Measurements from ENCODE around the gene MRPS15. TPM values are rescaled to one million over a fixed set of nuclear protein-coding genes. Genes with fewer than 3 reads are reported as not detected.

MRPS15 gene
- total RNA-seq, 8 experiments from 2014 or later = 45.9 to 146 (median 86.4) TPM

- H3K4me1 ChIP-seq (replicated peaks in 1 of 2) = peaks cover 14 to 30% of the 10 kb centered on the region in 2 donors
- in situ Hi-C loops (cut with MboI; ENCODE audit: low pct_unique_long_range_greater_than_20kb in 2 of 9, low sequenced_read_pairs in 9 of 9, unreplicated experiment in 9 of 9) = no loop called here
- WGBS, 10 experiments = 5 to 100% (median 76%) methylated on average over 1 to 4 of the region's 4 CpGs; no CpG with 5 or more reads in 1 of the 10 experiments
- peak in 1 of 8 experiments; percentile 56 for ATAC-seq (replicated peaks in 6 of 8)
- H3K27ac ChIP-seq = no peak overlapping the region
- no peak overlapping the region for H3K4me3 ChIP-seq
These were observed 15.6 kb downstream of the MRPS15 start for GRCh38 chr1:36448530-36449056.

GRCh38 chr1:36447450-36447849, 16.7 kb downstream of the MRPS15 start:
- H3K4me3 ChIP-seq = no peak overlapping the region
- in situ Hi-C loops (cut with MboI; ENCODE audit: low pct_unique_long_range_greater_than_20kb in 2 of 9, low sequenced_read_pairs in 9 of 9, unreplicated experiment in 9 of 9) = no loop called here
- H3K4me1 ChIP-seq (replicated peaks in 1 of 2) = peaks cover 14 to 30% of the 10 kb centered on the region in 2 donors
- H3K27ac ChIP-seq = no peak overlapping the region
- no peak for ATAC-seq (replicated peaks in 6 of 8)

- WGBS, 10 experiments = 39 to 65% (median 51%) methylated on average over 1 to 5 of the region's 5 CpGs
- ATAC-seq (replicated peaks in 6 of 8) = no peak
- no peak overlapping the region for H3K4me3 ChIP-seq
- H3K27ac ChIP-seq = no peak overlapping the region
- peaks cover 14 to 30% of the 10 kb centered on the region in 2 donors for H3K4me1 ChIP-seq (replicated peaks in 1 of 2)
- in situ Hi-C loops (cut with MboI; ENCODE audit: low pct_unique_long_range_greater_than_20kb in 2 of 9, low sequenced_read_pairs in 9 of 9, unreplicated experiment in 9 of 9) = no loop called here
These were observed 17.4 kb downstream of the MRPS15 start for GRCh38 chr1:36446746-36447145.

GRCh38 chr1:36446271-36446670, 17.9 kb downstream of the MRPS15 start:
- no peak for ATAC-seq (replicated peaks in 6 of 8)
- Histone ChIP-seq H3K4me3 (no peak overlapping the region), H3K27ac (no peak overlapping the region), H3K4me1 (replicated peaks in 1 of 2) (peaks cover 13 to 29% of the 10 kb centered on the region in 2 donors)
- 62 to 87% (median 74%) methylated on average over 6 to 8 of the region's 8 CpGs; no CpG with 5 or more reads in 5 of the 10 experiments for WGBS, 10 experiments
- in situ Hi-C loops (cut with MboI; ENCODE audit: low pct_unique_long_range_greater_than_20kb in 2 of 9, low sequenced_read_pairs in 9 of 9, unreplicated experiment in 9 of 9) = no loop called here

- 50 to 100% (median 86%) methylated on average over 1 to 2 of the region's 2 CpGs; no CpG with 5 or more reads in 1 of the 10 experiments for WGBS, 10 experiments
- peak in 1 of 8 experiments; percentile 33 for ATAC-seq (replicated peaks in 6 of 8)
- H3K27ac ChIP-seq = no peak overlapping the region
- in situ Hi-C loops (cut with MboI; ENCODE audit: low pct_unique_long_range_greater_than_20kb in 2 of 9, low sequenced_read_pairs in 9 of 9, unreplicated experiment in 9 of 9) = no loop called here
- H3K4me1 ChIP-seq (replicated peaks in 1 of 2) = peaks cover 3 to 19% of the 10 kb centered on the region in 2 donors
- H3K4me3 ChIP-seq = no peak overlapping the region
These were observed 20.9 kb downstream of the MRPS15 start for GRCh38 chr1:36443297-36443696.

- in situ Hi-C loops (cut with MboI; ENCODE audit: low pct_unique_long_range_greater_than_20kb in 2 of 9, low sequenced_read_pairs in 9 of 9, unreplicated experiment in 9 of 9) = no loop called here
- no peak for ATAC-seq (replicated peaks in 6 of 8)
- WGBS, 10 experiments = 67 to 100% (median 84%) methylated on average over 1 to 3 of the region's 3 CpGs
- no peak overlapping the region for H3K27ac ChIP-seq
- H3K4me1 ChIP-seq (replicated peaks in 1 of 2) = peaks cover 3 to 19% of the 10 kb centered on the region in 2 donors
- no peak overlapping the region for H3K4me3 ChIP-seq
These were observed 21.8 kb downstream of the MRPS15 start for GRCh38 chr1:36442337-36442736.

GRCh38 chr1:36440646-36441045, 23.5 kb downstream of the MRPS15 start:
- Histone ChIP-seq H3K4me3 (no peak overlapping the region), H3K4me1 (replicated peaks in 1 of 2) (peaks cover 0 to 12% of the 10 kb centered on the region in 2 donors), H3K27ac (no peak overlapping the region)
- in situ Hi-C loops (cut with MboI; ENCODE audit: low pct_unique_long_range_greater_than_20kb in 2 of 9, low sequenced_read_pairs in 9 of 9, unreplicated experiment in 9 of 9) = no loop called here
- peak in 1 of 8 experiments; percentile 6 for ATAC-seq (replicated peaks in 6 of 8)
- 80 to 100% (median 90%) methylated on average over 1 to 3 of the region's 3 CpGs for WGBS, 10 experiments

GRCh38 chr1:36440044-36440443, 24.1 kb downstream of the MRPS15 start:
- no peak overlapping the region for H3K4me3 ChIP-seq
- in situ Hi-C loops (cut with MboI; ENCODE audit: low pct_unique_long_range_greater_than_20kb in 2 of 9, low sequenced_read_pairs in 9 of 9, unreplicated experiment in 9 of 9) = no loop called here
- peaks cover 0 to 12% of the 10 kb centered on the region in 2 donors for H3K4me1 ChIP-seq (replicated peaks in 1 of 2)
- ATAC-seq (replicated peaks in 6 of 8) = no peak
- no peak overlapping the region for H3K27ac ChIP-seq
- WGBS, 10 experiments = 20 to 100% (median 38%) methylated on average over 1 to 3 of the region's 3 CpGs; no CpG with 5 or more reads in 4 of the 10 experiments

GRCh38 chr1:36438715-36439114, 25.5 kb downstream of the MRPS15 start:
- in situ Hi-C loops (cut with MboI; ENCODE audit: low pct_unique_long_range_greater_than_20kb in 2 of 9, low sequenced_read_pairs in 9 of 9, unreplicated experiment in 9 of 9) = no loop called here
- peaks cover 0 to 5% of the 10 kb centered on the region in 2 donors for H3K4me1 ChIP-seq (replicated peaks in 1 of 2)
- no peak overlapping the region for H3K4me3 ChIP-seq
- peak in 2 of 8 experiments; percentile 18 to 22 for ATAC-seq (replicated peaks in 6 of 8)
- H3K27ac ChIP-seq = no peak overlapping the region
- 79 to 100% (median 94%) methylated on average over 1 to 4 of the region's 4 CpGs; no CpG with 5 or more reads in 1 of the 10 experiments for WGBS, 10 experiments

- in situ Hi-C loops (cut with MboI; ENCODE audit: low pct_unique_long_range_greater_than_20kb in 2 of 9, low sequenced_read_pairs in 9 of 9, unreplicated experiment in 9 of 9) = no loop called here
- 67 to 100% (median 92%) methylated on average over 1 of the region's 1 CpG; no CpG with 5 or more reads in 3 of the 10 experiments for WGBS, 10 experiments
These were observed 27.4 kb downstream of the MRPS15 start for GRCh38 chr1:36436821-36437220.

GRCh38 chr1:36433102-36433501, 31.1 kb downstream of the MRPS15 start:
- Histone ChIP-seq H3K27ac (no peak overlapping the region), H3K4me1 (replicated peaks in 1 of 2) (no peaks in the 10 kb centered on the region), H3K4me3 (no peak overlapping the region)
- 0 to 71% (median 40%) methylated on average over 1 of the region's 1 CpG; no CpG with 5 or more reads in 3 of the 10 experiments for WGBS, 10 experiments
- ATAC-seq (replicated peaks in 6 of 8) = no peak
- in situ Hi-C loops (cut with MboI; ENCODE audit: low pct_unique_long_range_greater_than_20kb in 2 of 9, low sequenced_read_pairs in 9 of 9, unreplicated experiment in 9 of 9) = no loop called here

More at GRCh38 chr1:36436821-36437220, 27.4 kb downstream of the MRPS15 start:
- H3K4me1 ChIP-seq (replicated peaks in 1 of 2) = peaks cover 0 to 5% of the 10 kb centered on the region in 2 donors
- no peak overlapping the region for H3K4me3 ChIP-seq
- no peak overlapping the region for H3K27ac ChIP-seq
- no peak for ATAC-seq (replicated peaks in 6 of 8)

GRCh38 chr1:36432616-36433015, 31.6 kb downstream of the MRPS15 start:
- no peak overlapping the region for H3K4me3 ChIP-seq
- WGBS, 10 experiments = 70 to 100% (median 92%) methylated on average over 1 to 4 of the region's 4 CpGs; no CpG with 5 or more reads in 2 of the 10 experiments
- no peak overlapping the region for H3K27ac ChIP-seq
- ATAC-seq (replicated peaks in 6 of 8) = no peak
- in situ Hi-C loops (cut with MboI; ENCODE audit: low pct_unique_long_range_greater_than_20kb in 2 of 9, low sequenced_read_pairs in 9 of 9, unreplicated experiment in 9 of 9) = no loop called here
- no peaks in the 10 kb centered on the region for H3K4me1 ChIP-seq (replicated peaks in 1 of 2)

- no peaks in the 10 kb centered on the region for H3K4me1 ChIP-seq (replicated peaks in 1 of 2)
- no peak overlapping the region for H3K27ac ChIP-seq
- in situ Hi-C loops (cut with MboI; ENCODE audit: low pct_unique_long_range_greater_than_20kb in 2 of 9, low sequenced_read_pairs in 9 of 9, unreplicated experiment in 9 of 9) = loop anchor here in 1 of 9 experiments (10.0 kb wide), 1 partner anchor 331 kb away; no protein-coding TSS in a partner anchor
- no peak for ATAC-seq (replicated peaks in 6 of 8)
- no peak overlapping the region for H3K4me3 ChIP-seq
- 58 to 79% (median 75%) methylated on average over 2 to 4 of the region's 4 CpGs; no CpG with 5 or more reads in 3 of the 10 experiments for WGBS, 10 experiments
These were observed 38.4 kb downstream of the MRPS15 start for GRCh38 chr1:36425791-36426190.

GRCh38 chr1:36421649-36422048, 42.5 kb downstream of the MRPS15 start:
- H3K27ac ChIP-seq = no peak overlapping the region
- peaks cover 6 to 12% of the 10 kb centered on the region in 2 donors for H3K4me1 ChIP-seq (replicated peaks in 1 of 2)
- in situ Hi-C loops (cut with MboI; ENCODE audit: low pct_unique_long_range_greater_than_20kb in 2 of 9, low sequenced_read_pairs in 9 of 9, unreplicated experiment in 9 of 9) = loop anchor here in 5 of 9 experiments (10.0 to 25.0 kb wide), 3 partner anchors 259 to 327 kb away; partner anchors contain the start of gene MAP7D1 (in 1 of the 5)
- no peak overlapping the region for H3K4me3 ChIP-seq
- ATAC-seq (replicated peaks in 6 of 8) = no peak
- WGBS, 10 experiments = 64 to 100% (median 89%) methylated on average over 1 to 7 of the region's 7 CpGs; no CpG with 5 or more reads in 2 of the 10 experiments
